Omental fat pad (tissue), 4 donors: ENCODE results near the gene ABCA13. TPM values are rescaled to one million over a fixed set of nuclear protein-coding genes. Genes with fewer than 3 reads are reported as not detected.

Source experiments
- ATAC-seq: fragments of 150-250 bp; one replicate; pipeline ENCODE4 v1.9.1; 2016; ENCODE audit warnings: mild to moderate bottlenecking, moderate library complexity; ENCODE audit not compliant: low FRiP score
- DNase-seq: peaks from one replicate; pipeline ENCODE4 v3.0.0-alpha.2; 2019; ENCODE audit warnings: low spot score
- CTCF ChIP-seq, 3 donors: fragments of 450-650 bp; IDR thresholded peaks; one replicate each; pipeline ENCODE4 v1.5.1; 2016 to 2017; ENCODE audit warnings: antibody characterized with exemption in 3 of 3, mild to moderate bottlenecking in 3 of 3, moderate library complexity in 2 of 3
- total RNA-seq, 4 donors: library from RNA; depleted of rRNA; stranded (reverse); fragments of >200 nt; gene quantifications; one replicate each; pipeline ENCODE4 v1.1.0, GENCODE V29; 2016

The ABCA13 gene
- total RNA-seq, 4 donors from 2014 or later, result 0.13 to 0.37 (median 0.16) TPM; not detected in 1

- no peak for ATAC-seq
- TF ChIP-seq CTCF (IDR thresholded peaks at IDR 0.05), result no peak
- no peak for DNase-seq
Observed at GRCh38 chr7:48473205-48473865, 302.1 kb downstream of the ABCA13 start.

- TF ChIP-seq CTCF (IDR thresholded peaks at IDR 0.05), result no peak
- ATAC-seq, result no peak
- no peak for DNase-seq
Observed at GRCh38 chr7:48481235-48481634, 310.0 kb downstream of the ABCA13 start.

GRCh38 chr7:48497521-48497920, 326.3 kb downstream of the ABCA13 start:
- ATAC-seq (no peak), DNase-seq (no peak)
- TF ChIP-seq CTCF (IDR thresholded peaks at IDR 0.05), result no peak

DNA sequence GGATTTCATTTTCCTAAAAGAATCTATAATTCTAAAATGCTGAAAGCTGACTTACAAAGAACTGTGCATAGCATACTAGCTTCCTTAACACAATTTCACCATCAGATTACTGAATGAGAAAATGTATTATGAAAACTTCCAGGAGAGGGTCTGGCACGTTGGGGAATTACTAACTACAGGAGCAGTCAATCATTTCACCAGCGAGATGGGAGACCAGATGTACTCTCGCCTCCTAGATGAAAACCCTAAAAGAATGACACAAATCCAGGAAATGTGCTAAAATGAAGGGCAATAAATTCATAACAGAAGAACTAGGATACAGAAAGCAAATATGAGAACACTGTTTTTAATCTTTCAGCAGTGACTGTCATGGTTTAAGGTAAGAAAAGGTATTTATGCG, 330.8 kb downstream of the ABCA13 start:
- no peak for DNase-seq
- TF ChIP-seq CTCF (IDR thresholded peaks at IDR 0.05), result no peak
- no peak for ATAC-seq

DNA sequence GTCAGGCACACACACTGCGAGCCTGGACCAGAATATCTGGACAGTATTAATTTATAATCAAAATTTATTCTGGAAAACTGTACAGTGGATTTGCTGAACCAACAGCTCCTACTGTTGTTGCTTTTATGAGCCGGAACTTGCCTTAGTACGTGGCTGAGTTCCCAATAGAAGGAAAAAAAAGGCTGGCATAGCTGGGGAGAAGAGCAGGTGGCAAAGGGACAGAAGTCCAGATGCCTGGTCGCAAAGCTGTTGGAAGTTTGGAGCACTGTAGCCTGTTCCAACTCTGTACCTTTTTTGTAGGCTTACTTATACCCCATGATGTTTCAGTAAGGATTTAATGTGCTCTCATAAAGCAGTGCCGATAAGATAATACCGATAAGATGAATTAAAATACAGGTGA, 333.8 kb downstream of the ABCA13 start:
- ATAC-seq (no peak), DNase-seq (no peak)
- no peak for TF ChIP-seq CTCF (IDR thresholded peaks at IDR 0.05)

- ATAC-seq (no peak), DNase-seq (no peak)
- TF ChIP-seq CTCF (IDR thresholded peaks at IDR 0.05), result no peak
Observed at GRCh38 chr7:48505466-48505865, 334.2 kb downstream of the ABCA13 start.

DNA sequence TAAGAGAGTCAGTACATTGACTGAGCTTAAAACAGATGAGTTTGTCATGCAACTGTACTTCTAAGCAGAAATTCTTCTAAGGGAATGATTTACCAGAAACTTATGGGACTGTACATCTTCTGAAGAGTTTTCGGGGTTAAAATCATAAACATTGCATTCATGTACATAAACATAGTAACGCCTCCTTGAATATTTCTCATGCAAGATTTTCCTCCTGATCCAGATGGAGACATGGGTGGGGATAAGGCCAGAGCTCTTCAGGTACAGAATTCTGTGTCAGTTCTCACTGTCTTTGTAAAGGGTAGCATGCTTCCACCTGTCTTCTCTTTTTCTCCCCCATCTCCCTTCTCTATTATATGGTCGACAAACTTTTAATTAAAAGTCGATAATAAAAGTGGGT, 335.3 kb downstream of the ABCA13 start:
- no peak for TF ChIP-seq CTCF (IDR thresholded peaks at IDR 0.05)
- no peak for DNase-seq
- no peak for ATAC-seq
